ENCODE data around the gene HOXD13.

The HOXD13 gene

GRCh38 chr2:176096243-176096985 is 3.9 kb downstream of the HOXD13 start:
- no peaks in the 10 kb centered on the region for H3K36me3 ChIP-seq (ENCODE audit: control insufficient read depth, insufficient read depth, low read length)
- peaks cover 51% of the 10 kb centered on the region for H3K4me1 ChIP-seq (ENCODE audit: control insufficient read depth, insufficient read depth, low read length)
- H3K9ac ChIP-seq (ENCODE audit: low read length): peak overlapping the region; percentile 54
- H3K9me3 ChIP-seq (ENCODE audit: control insufficient read depth, insufficient read depth, low read depth, low read length): no peaks in the 10 kb centered on the region
- no peak overlapping the region for H3K27ac ChIP-seq (ENCODE audit: low read depth, low read length)
- peaks cover 100% of the 10 kb centered on the region for H3K27me3 ChIP-seq (ENCODE audit: control insufficient read depth, insufficient read depth, low read length)
- H3K4me3 ChIP-seq (ENCODE audit: low read depth, low read length): peak overlapping the region; percentile 53

GRCh38 chr2:176096986-176097819 is 4.7 kb downstream of the HOXD13 start:
- Histone ChIP-seq H3K4me3 (ENCODE audit: low read depth, low read length) (peak overlapping the region; percentile 53), H3K4me1 (ENCODE audit: control insufficient read depth, insufficient read depth, low read length) (peaks cover 44% of the 10 kb centered on the region), H3K27ac (ENCODE audit: low read depth, low read length) (no peak overlapping the region; the same call in 1 of the 2 replicates), H3K9me3 (ENCODE audit: control insufficient read depth, insufficient read depth, low read depth, low read length) (no peaks in the 10 kb centered on the region), H3K27me3 (ENCODE audit: control insufficient read depth, insufficient read depth, low read length) (peaks cover 100% of the 10 kb centered on the region), H3K9ac (ENCODE audit: low read length) (peak overlapping the region; percentile 60), H3K36me3 (ENCODE audit: control insufficient read depth, insufficient read depth, low read length) (no peaks in the 10 kb centered on the region)

- peak overlapping the region; percentile 20 for H3K9ac ChIP-seq (ENCODE audit: low read length)
- H3K36me3 ChIP-seq (ENCODE audit: control insufficient read depth, insufficient read depth, low read length): no peaks in the 10 kb centered on the region
- H3K4me1 ChIP-seq (ENCODE audit: control insufficient read depth, insufficient read depth, low read length): peaks cover 44% of the 10 kb centered on the region
- H3K4me3 ChIP-seq (ENCODE audit: low read depth, low read length): peak overlapping the region; percentile 48
- no peaks in the 10 kb centered on the region for H3K9me3 ChIP-seq (ENCODE audit: control insufficient read depth, insufficient read depth, low read depth, low read length)
- no peak overlapping the region for H3K27ac ChIP-seq (ENCODE audit: low read depth, low read length)
- H3K27me3 ChIP-seq (ENCODE audit: control insufficient read depth, insufficient read depth, low read length): peaks cover 100% of the 10 kb centered on the region
Observed at GRCh38 chr2:176097820-176098365, 5.4 kb downstream of the HOXD13 start.

- H3K4me3 ChIP-seq (ENCODE audit: low read depth, low read length): peak overlapping the region; percentile 48
- no peaks in the 10 kb centered on the region for H3K9me3 ChIP-seq (ENCODE audit: control insufficient read depth, insufficient read depth, low read depth, low read length)
- no peak overlapping the region for H3K27ac ChIP-seq (ENCODE audit: low read depth, low read length)
- no peaks in the 10 kb centered on the region for H3K36me3 ChIP-seq (ENCODE audit: control insufficient read depth, insufficient read depth, low read length)
- H3K9ac ChIP-seq (ENCODE audit: low read length): peak overlapping the region; percentile 10
- peaks cover 39% of the 10 kb centered on the region for H3K4me1 ChIP-seq (ENCODE audit: control insufficient read depth, insufficient read depth, low read length)
- peaks cover 100% of the 10 kb centered on the region for H3K27me3 ChIP-seq (ENCODE audit: control insufficient read depth, insufficient read depth, low read length)
Observed at GRCh38 chr2:176098366-176099158, 6.0 kb downstream of the HOXD13 start.

GRCh38 chr2:176099159-176099727 is 6.7 kb downstream of the HOXD13 start:
- H3K9me3 ChIP-seq (ENCODE audit: control insufficient read depth, insufficient read depth, low read depth, low read length): no peaks in the 10 kb centered on the region
- H3K4me3 ChIP-seq (ENCODE audit: low read depth, low read length): peak overlapping the region; percentile 48
- peak overlapping the region; percentile 10 for H3K9ac ChIP-seq (ENCODE audit: low read length)
- no peak overlapping the region for H3K27ac ChIP-seq (ENCODE audit: low read depth, low read length)
- H3K36me3 ChIP-seq (ENCODE audit: control insufficient read depth, insufficient read depth, low read length): no peaks in the 10 kb centered on the region
- peaks cover 100% of the 10 kb centered on the region for H3K27me3 ChIP-seq (ENCODE audit: control insufficient read depth, insufficient read depth, low read length)
- H3K4me1 ChIP-seq (ENCODE audit: control insufficient read depth, insufficient read depth, low read length): peaks cover 43% of the 10 kb centered on the region

- H3K9ac ChIP-seq (ENCODE audit: low read length): peak within 1 kb of the TSS; percentile 10
- no peaks in the 10 kb centered on the region for H3K9me3 ChIP-seq (ENCODE audit: control insufficient read depth, insufficient read depth, low read depth, low read length)
- H3K4me1 ChIP-seq (ENCODE audit: control insufficient read depth, insufficient read depth, low read length): peaks cover 50% of the 10 kb centered on the region
- peaks cover 100% of the 10 kb centered on the region for H3K27me3 ChIP-seq (ENCODE audit: control insufficient read depth, insufficient read depth, low read length)
- H3K27ac ChIP-seq (ENCODE audit: low read depth, low read length): no peak within 1 kb of the TSS
- peak within 1 kb of the TSS; percentile 48 for H3K4me3 ChIP-seq (ENCODE audit: low read depth, low read length)
- no peaks in the 10 kb centered on the region for H3K36me3 ChIP-seq (ENCODE audit: control insufficient read depth, insufficient read depth, low read length)
Observed at GRCh38 chr2:176099728-176100546, 7.4 kb downstream of the HOXD13 start, which contains the start of gene HOXD12. Gene HOXD12 (plus strand): TSS chr2:176099795. CDS start chr2:176099802, 7 bp downstream.

- H3K9me3 ChIP-seq (ENCODE audit: control insufficient read depth, insufficient read depth, low read depth, low read length): no peaks in the 10 kb centered on the region
Observed at GRCh38 chr2:176100547-176101140, 8.1 kb downstream of the HOXD13 start.

GRCh38 chr2:176101216-176101830 is 8.8 kb downstream of the HOXD13 start:
- H3K27ac ChIP-seq (ENCODE audit: low read depth, low read length): no peak overlapping the region
- no peaks in the 10 kb centered on the region for H3K36me3 ChIP-seq (ENCODE audit: control insufficient read depth, insufficient read depth, low read length)
- H3K4me1 ChIP-seq (ENCODE audit: control insufficient read depth, insufficient read depth, low read length): peaks cover 59% of the 10 kb centered on the region
- no peak overlapping the region for H3K9ac ChIP-seq (ENCODE audit: low read length)
- no peak overlapping the region for H3K4me3 ChIP-seq (ENCODE audit: low read depth, low read length)
- peaks cover 100% of the 10 kb centered on the region for H3K27me3 ChIP-seq (ENCODE audit: control insufficient read depth, insufficient read depth, low read length)
- H3K9me3 ChIP-seq (ENCODE audit: control insufficient read depth, insufficient read depth, low read depth, low read length): no peaks in the 10 kb centered on the region

More at GRCh38 chr2:176100547-176101140, 8.1 kb downstream of the HOXD13 start:
- no peak overlapping the region for H3K9ac ChIP-seq (ENCODE audit: low read length)
- peak overlapping the region; percentile 48; the same call in 1 of the 2 replicates for H3K4me3 ChIP-seq (ENCODE audit: low read depth, low read length)
- H3K27ac ChIP-seq (ENCODE audit: low read depth, low read length): no peak overlapping the region
- peaks cover 54% of the 10 kb centered on the region for H3K4me1 ChIP-seq (ENCODE audit: control insufficient read depth, insufficient read depth, low read length)
- no peaks in the 10 kb centered on the region for H3K36me3 ChIP-seq (ENCODE audit: control insufficient read depth, insufficient read depth, low read length)
- peaks cover 100% of the 10 kb centered on the region for H3K27me3 ChIP-seq (ENCODE audit: control insufficient read depth, insufficient read depth, low read length)

GRCh38 chr2:176101842-176102241 is 9.3 kb downstream of the HOXD13 start:
- Histone ChIP-seq H3K27ac (ENCODE audit: low read depth, low read length) (no peak overlapping the region), H3K4me1 (ENCODE audit: control insufficient read depth, insufficient read depth, low read length) (peaks cover 53% of the 10 kb centered on the region), H3K4me3 (ENCODE audit: low read depth, low read length) (no peak overlapping the region), H3K27me3 (ENCODE audit: control insufficient read depth, insufficient read depth, low read length) (peaks cover 100% of the 10 kb centered on the region), H3K9ac (ENCODE audit: low read length) (no peak overlapping the region), H3K9me3 (ENCODE audit: control insufficient read depth, insufficient read depth, low read depth, low read length) (no peaks in the 10 kb centered on the region), H3K36me3 (ENCODE audit: control insufficient read depth, insufficient read depth, low read length) (no peaks in the 10 kb centered on the region)

Measured in HUES6 (cell line).